HepG2 (cell line): ENCODE data around the gene PRDM11. TPM values are rescaled to one million over a fixed set of nuclear protein-coding genes. Genes with fewer than 3 reads are reported as not detected.

Experiments used
- ATAC-seq: fragments of 200-7000 bp; cut with Tn5 transposase; 3 replicates; pipeline ENCODE4 v1.9.1; 2020; ENCODE audit warnings: mild to moderate bottlenecking, moderate library complexity
- BruUV-seq: library from RNA; stranded (reverse); fragments of 400-500 nt; replicated peaks from 2 replicates; lab custom pipeline; 2021; lab: Mats Ljungman, UMichigan
- CTCF ChIA-PET: fragments of 300-600 bp; formaldehyde crosslinking; extraction: SDS; loops from one replicate; lab custom pipeline; 2021; ENCODE audit warnings: low total read pairs, inconsistent platforms, low intra/inter-chr PET ratio; lab: Yijun Ruan, JAX
- POLR2A ChIA-PET: fragments of 350-600 bp; sonication (Branson Sonifier 250); formaldehyde crosslinking; loops from one replicate; lab custom pipeline; 2020; ENCODE audit warnings: antibody characterized with exemption, inconsistent platforms; lab: Yijun Ruan, JAX
- DNase-seq: peaks from one replicate; pipeline ENCODE4 v3.0.0-alpha.2; 2015; ENCODE audit warnings: low spot score
- FAIRE-seq: peaks from 3 replicates; lab custom pipeline; 2011; peaks lifted over from hg19 to GRCh38; lab: Jason Lieb, UNC
- H2AFZ ChIP-seq: one replicate; pipeline ENCODE4 v1.6.1; 2011; ENCODE audit warnings: low read length, inconsistent platforms
- H3K27ac ChIP-seq: fragments of 300-600 bp; 3 replicates; pipeline ENCODE4 v1.8.0; 2011; ENCODE audit warnings: mixed run types, mild to moderate bottlenecking, mixed read lengths, low read length, inconsistent platforms; ENCODE audit not compliant: insufficient read depth; ENCODE audit errors: extremely low read length
- H3K27me3 ChIP-seq, 2 experiments: fragments of 200-600 bp in 1 of 2; 2 replicates in 1 of 2; 3 replicates in 1 of 2; pipeline versions ENCODE4 v1.6.0 to v1.8.0; 2011; ENCODE audit warnings: low read length in 2 of 2, mild to moderate bottlenecking in 2 of 2, moderate library complexity in 2 of 2, inconsistent platforms in 1 of 2; ENCODE audit not compliant: insufficient read depth in 2 of 2, control insufficient read depth in 1 of 2
- H3K36me3 ChIP-seq, 2 experiments: fragments of 200-600 bp in 1 of 2; replicated peaks in 1 of 2; 2 replicates in 1 of 2; 3 replicates in 1 of 2; pipeline versions ENCODE4 v1.5.1 to v1.8.0; 2011; ENCODE audit warnings: low read length in 2 of 2, inconsistent platforms in 1 of 2; ENCODE audit not compliant: insufficient read depth in 2 of 2, control insufficient read depth in 1 of 2
- H3K4me1 ChIP-seq: 2 replicates; pipeline ENCODE4 v1.5.1; 2012; ENCODE audit warnings: low read length, inconsistent platforms; ENCODE audit not compliant: insufficient read depth
- H3K4me2 ChIP-seq: 2 replicates; pipeline ENCODE4 v1.6.0; 2011; ENCODE audit warnings: low read depth, low read length, inconsistent platforms
- H3K4me3 ChIP-seq, 3 experiments: fragments of 200-600 bp in 1 of 3; sonication (generic), shearing (Covaris generic) in 1 of 3; replicated peaks in 1 of 3; 2 replicates each; pipeline ENCODE4 v1.5.1; 2011 to 2016; ENCODE audit warnings: low read length in 3 of 3, inconsistent platforms in 2 of 3, low read depth in 2 of 3, mild to moderate bottlenecking in 2 of 3, control low read depth in 1 of 3, mixed read lengths in 1 of 3; ENCODE audit not compliant: insufficient read depth in 1 of 3
- H3K79me2 ChIP-seq: one replicate; pipeline ENCODE4 v1.6.1; 2011; ENCODE audit warnings: low read length, inconsistent platforms; ENCODE audit not compliant: insufficient read depth
- H3K9ac ChIP-seq: 2 replicates; pipeline ENCODE4 v1.6.0; 2011; ENCODE audit warnings: mild to moderate bottlenecking, low read depth, low read length, inconsistent platforms; ENCODE audit not compliant: insufficient read depth
- H3K9me3 ChIP-seq: 2 replicates; pipeline ENCODE4 v1.5.1; 2012; ENCODE audit warnings: mild to moderate bottlenecking, low read length
- H4K20me1 ChIP-seq: 2 replicates; pipeline ENCODE4 v1.6.0; 2011; ENCODE audit warnings: inconsistent platforms, mild to moderate bottlenecking, low read length, moderate library complexity; ENCODE audit not compliant: insufficient read depth
- AKAP8 ChIP-seq: sonication (generic); formaldehyde crosslinking; IDR thresholded peaks from 2 replicates; pipeline ENCODE4 v1.5.1; 2020; ENCODE audit warnings: mild to moderate bottlenecking, missing genetic modification reagents
- BATF2 ChIP-seq: sonication (generic); formaldehyde crosslinking; IDR thresholded peaks from 2 replicates; pipeline ENCODE4 v1.8.0; 2022; ENCODE audit warnings: mild to moderate bottlenecking, missing genetic modification reagents, moderate library complexity
- FOXP4 ChIP-seq: sonication (generic); formaldehyde crosslinking; IDR thresholded peaks from 2 replicates; pipeline ENCODE4 v1.4.0; 2020; ENCODE audit warnings: missing genetic modification reagents
- GATAD2A ChIP-seq: IDR thresholded peaks from 2 replicates; pipeline ENCODE4 v1.6.1; 2016
- PAX8 ChIP-seq: sonication (generic); formaldehyde crosslinking; IDR thresholded peaks from 2 replicates; pipeline ENCODE4 v1.8.0; 2022; ENCODE audit warnings: mild to moderate bottlenecking, missing genetic modification reagents, borderline replicate concordance
- STAG1 ChIP-seq: sonication (generic); formaldehyde crosslinking; IDR thresholded peaks from 2 replicates; pipeline ENCODE4 v1.4.0; 2020; ENCODE audit warnings: missing genetic modification reagents
- ZFP37 ChIP-seq: sonication (generic); formaldehyde crosslinking; IDR thresholded peaks from 2 replicates; pipeline ENCODE4 v1.4.0; 2020; ENCODE audit warnings: missing genetic modification reagents, borderline replicate concordance
- ZNF20 ChIP-seq: sonication (generic); formaldehyde crosslinking; IDR thresholded peaks from 2 replicates; pipeline ENCODE4 v1.4.0; 2020; ENCODE audit warnings: mild to moderate bottlenecking, moderate library complexity, missing genetic modification reagents
- ZNF24 ChIP-seq: fragments of 450-650 bp; IDR thresholded peaks from 2 replicates; pipeline ENCODE4 v1.6.1; 2017; ENCODE audit warnings: antibody characterized with exemption, mild to moderate bottlenecking
- ZNF639 ChIP-seq: conservative IDR thresholded peaks from 2 replicates; pipeline ENCODE4 v1.6.1; 2018; ENCODE audit warnings: missing genetic modification reagents
- ZNF768 ChIP-seq: sonication (generic); formaldehyde crosslinking; IDR thresholded peaks from 2 replicates; pipeline ENCODE4 v1.4.0; 2020; ENCODE audit warnings: missing genetic modification reagents
- ZNF850 ChIP-seq: sonication (generic); formaldehyde crosslinking; conservative IDR thresholded peaks from 2 replicates; pipeline ENCODE4 v1.9.0; 2021; ENCODE audit warnings: mild to moderate bottlenecking, missing genetic modification reagents
- WGBS: methylation state at CpG from one replicate; pipeline ENCODE4 v1.1.6; 2017; ENCODE audit warnings: low lambda C conversion rate; 5-methylcytosine and 5-hydroxymethylcytosine counted together
- in situ Hi-C: cut with HindIII; loops from 2 replicates; pipeline ENCODE4 v1.10.0; 2017; ENCODE audit warnings: low pct_unique_long_range_greater_than_20kb; ENCODE audit not compliant: extremely low pct_ligation_motif_present
- intact Hi-C: fragments of 100-400 bp; cut with micrococcal nuclease; formaldehyde crosslinking; loops from one replicate; pipeline ENCODE4 v1.10.0; 2022; ENCODE audit not compliant: unreplicated experiment
- polyA plus RNA-seq, 8 experiments: library from polyadenylated mRNA; depleted of rRNA in 3 of 8; stranded (reverse) in 7 of 8; unstranded in 1 of 8; fragments of >200 nt; fragmentation: Illumina TruSeq in 4 of 8; extraction: Trizol in 4 of 8; gene quantifications; 2 replicates each; pipeline versions ENCODE4 v1.2.1 to v1.2.3, GENCODE V29; 2011 to 2016; ENCODE audit warnings: low read depth in 4 of 8, missing spikeins in 1 of 8, mixed read lengths in 1 of 8; ENCODE audit not compliant: insufficient read depth in 1 of 8
- total RNA-seq, 5 experiments: library from RNA; depleted of rRNA; stranded (reverse); fragments of >200 nt; fragmentation: Illumina TruSeq; extraction: Trizol; gene quantifications; 2 replicates each; pipeline ENCODE4 v1.2.3, GENCODE V29; 2016; ENCODE audit warnings: low read depth in 1 of 5
- TF ChIP-seq, protein P1 (sequence below): sonication (generic); formaldehyde crosslinking; IDR thresholded peaks from one replicate; pipeline ENCODE4 v1.5.1; 2020; ENCODE audit warnings: mild to moderate bottlenecking, missing genetic modification reagents; ENCODE audit errors: not compliant biosample characterization

Gene PRDM11
- total and polyA plus RNA-seq, 2 of the 13 experiments (the other 11 are each of a cell fraction or from before 2014, with no cell fraction given): 3.4 to 4.7 TPM

- no peak for FAIRE-seq
- ChIA-PET POLR2A (no interaction called here), CTCF (interaction anchor here (3.2 kb wide), 1 partner anchor 168 kb away, joined by 39 read pairs; no protein-coding TSS in a partner anchor)
- Histone ChIP-seq H3K4me2 (no peak overlapping the region), H2AFZ (no peak overlapping the region), H3K4me3 (no peak overlapping the region), H3K4me1 (peaks cover 17% of the 10 kb centered on the region), H3K9ac (no peak overlapping the region), H3K9me3 (no peaks in the 10 kb centered on the region), H3K36me3 (no peaks in the 10 kb centered on the region), H3K27ac (no peak overlapping the region), H3K79me2 (no peaks in the 10 kb centered on the region), H4K20me1 (no peaks in the 10 kb centered on the region), H3K27me3 (peaks cover 2 to 7% of the 10 kb centered on the region in 2 experiments; a peak in 2 of 5 replicates)
- intact Hi-C loops: loop anchor here (1.0 kb wide), 1 partner anchor 168 kb away; no protein-coding TSS in a partner anchor
- no peak for DNase-seq
- BruUV-seq: no TSS peak
- no peak for ATAC-seq
- in situ Hi-C loops: loop anchor here (5.0 to 10.0 kb wide), 2 partner anchors 167 to 220 kb away; no protein-coding TSS in a partner anchor
- WGBS: 0% methylated on average over 2 of the region's 4 CpGs
- no peak for TF ChIP-seq PAX8 (CRISPR knock-in tag)
- no peak for TF ChIP-seq ZNF768 (CRISPR knock-in tag)
- TF ChIP-seq AKAP8 (CRISPR knock-in tag): no peak
- no peak for TF ChIP-seq STAG1 (CRISPR knock-in tag)
- TF ChIP-seq BATF2 (CRISPR knock-in tag): no peak
- TF ChIP-seq ZNF639 (CRISPR knock-in tag): no peak
- no peak for TF ChIP-seq ZNF850 (CRISPR knock-in tag)
- no peak for TF ChIP-seq FOXP4 (CRISPR knock-in tag)
- TF ChIP-seq ZFP37 (CRISPR knock-in tag): no peak
- no peak for TF ChIP-seq GATAD2A
- no peak for TF ChIP-seq ZNF20
- no peak for TF ChIP-seq ZNF24
- TF ChIP-seq, protein P1, sequence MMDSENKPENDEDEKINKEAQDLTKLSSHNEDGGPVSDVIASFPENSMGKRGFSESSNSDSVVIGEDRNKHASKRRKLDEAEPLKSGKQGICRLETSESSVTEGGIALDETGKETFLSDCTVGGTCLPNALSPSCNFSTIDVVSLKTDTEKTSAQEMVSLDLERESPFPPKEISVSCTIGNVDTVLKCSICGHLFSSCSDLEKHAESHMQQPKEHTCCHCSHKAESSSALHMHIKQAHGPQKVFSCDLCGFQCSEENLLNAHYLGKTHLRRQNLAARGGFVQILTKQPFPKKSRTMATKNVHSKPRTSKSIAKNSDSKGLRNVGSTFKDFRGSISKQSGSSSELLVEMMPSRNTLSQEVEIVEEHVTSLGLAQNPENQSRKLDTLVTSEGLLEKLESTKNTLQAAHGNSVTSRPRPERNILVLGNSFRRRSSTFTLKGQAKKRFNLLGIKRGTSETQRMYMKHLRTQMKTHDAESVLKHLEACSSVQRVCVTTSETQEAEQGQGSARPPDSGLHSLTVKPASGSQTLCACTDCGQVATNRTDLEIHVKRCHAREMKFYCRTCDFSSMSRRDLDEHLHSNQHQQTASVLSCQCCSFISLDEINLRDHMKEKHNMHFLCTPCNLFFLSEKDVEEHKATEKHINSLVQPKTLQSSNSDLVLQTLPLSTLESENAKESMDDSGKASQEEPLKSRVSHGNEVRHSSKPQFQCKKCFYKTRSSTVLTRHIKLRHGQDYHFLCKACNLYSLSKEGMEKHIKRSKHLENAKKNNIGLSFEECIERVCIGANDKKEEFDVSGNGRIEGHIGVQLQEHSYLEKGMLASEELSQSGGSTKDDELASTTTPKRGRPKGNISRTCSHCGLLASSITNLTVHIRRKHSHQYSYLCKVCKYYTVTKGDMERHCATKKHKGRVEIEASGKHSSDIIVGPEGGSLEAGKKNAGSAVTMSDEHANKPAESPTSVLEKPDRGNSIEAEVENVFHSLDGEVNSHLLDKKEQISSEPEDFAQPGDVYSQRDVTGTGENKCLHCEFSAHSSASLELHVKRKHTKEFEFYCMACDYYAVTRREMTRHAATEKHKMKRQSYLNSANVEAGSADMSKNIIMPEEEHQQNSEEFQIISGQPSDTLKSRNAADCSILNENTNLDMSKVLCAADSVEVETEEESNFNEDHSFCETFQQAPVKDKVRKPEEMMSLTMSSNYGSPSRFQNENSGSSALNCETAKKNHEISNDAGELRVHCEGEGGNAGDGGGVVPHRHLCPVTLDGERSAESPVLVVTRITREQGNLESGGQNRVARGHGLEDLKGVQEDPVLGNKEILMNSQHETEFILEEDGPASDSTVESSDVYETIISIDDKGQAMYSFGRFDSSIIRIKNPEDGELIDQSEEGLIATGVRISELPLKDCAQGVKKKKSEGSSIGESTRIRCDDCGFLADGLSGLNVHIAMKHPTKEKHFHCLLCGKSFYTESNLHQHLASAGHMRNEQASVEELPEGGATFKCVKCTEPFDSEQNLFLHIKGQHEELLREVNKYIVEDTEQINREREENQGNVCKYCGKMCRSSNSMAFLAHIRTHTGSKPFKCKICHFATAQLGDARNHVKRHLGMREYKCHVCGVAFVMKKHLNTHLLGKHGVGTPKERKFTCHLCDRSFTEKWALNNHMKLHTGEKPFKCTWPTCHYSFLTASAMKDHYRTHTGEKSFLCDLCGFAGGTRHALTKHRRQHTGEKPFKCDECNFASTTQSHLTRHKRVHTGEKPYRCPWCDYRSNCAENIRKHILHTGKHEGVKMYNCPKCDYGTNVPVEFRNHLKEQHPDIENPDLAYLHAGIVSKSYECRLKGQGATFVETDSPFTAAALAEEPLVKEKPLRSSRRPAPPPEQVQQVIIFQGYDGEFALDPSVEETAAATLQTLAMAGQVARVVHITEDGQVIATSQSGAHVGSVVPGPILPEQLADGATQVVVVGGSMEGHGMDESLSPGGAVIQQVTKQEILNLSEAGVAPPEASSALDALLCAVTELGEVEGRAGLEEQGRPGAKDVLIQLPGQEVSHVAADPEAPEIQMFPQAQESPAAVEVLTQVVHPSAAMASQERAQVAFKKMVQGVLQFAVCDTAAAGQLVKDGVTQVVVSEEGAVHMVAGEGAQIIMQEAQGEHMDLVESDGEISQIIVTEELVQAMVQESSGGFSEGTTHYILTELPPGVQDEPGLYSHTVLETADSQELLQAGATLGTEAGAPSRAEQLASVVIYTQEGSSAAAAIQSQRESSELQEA (CRISPR knock-in tag): no peak
Measured at GRCh38 chr11:45104790-45105084, 41.7 kb upstream of the PRDM11 start.
